H1 (cell line): ENCODE measurements around the gene LAYN. TPM values are rescaled to one million over a fixed set of nuclear protein-coding genes. Genes with fewer than 3 reads are reported as not detected.

Source experiments
- CTCF ChIA-PET: fragments of 300-600 bp; sonication (Branson Sonifier 250); formaldehyde crosslinking; loops from one replicate; lab custom pipeline; 2021; ENCODE audit not compliant: partially characterized antibody; lab: Charles Lee
- POLR2A ChIA-PET: fragments of 300-600 bp; sonication (Branson Sonifier 250); formaldehyde crosslinking; loops from one replicate; lab custom pipeline; 2021; ENCODE audit warnings: inconsistent platforms; ENCODE audit not compliant: partially characterized antibody; lab: Charles Lee
- DNase-seq, 2 experiments: peaks; one replicate each; pipeline versions ENCODE4 v3.0.0 to v3.0.0-alpha.2; 2010 to 2022; ENCODE audit warnings: low spot score in 2 of 2, low read depth in 1 of 2, mixed read lengths in 1 of 2
- FAIRE-seq: peaks from 2 replicates; lab custom pipeline; 2011; peaks lifted over from hg19 to GRCh38; lab: Jason Lieb, UNC
- H2AFZ ChIP-seq: 2 replicates; pipeline ENCODE4 v1.8.1; 2012; ENCODE audit warnings: low read length, inconsistent platforms
- H2AK5ac ChIP-seq: 2 replicates; pipeline ENCODE4 v1.6.1; 2013; ENCODE audit warnings: low read depth, low read length
- H2BK120ac ChIP-seq: replicated peaks from 2 replicates; pipeline ENCODE3; 2013; ENCODE audit warnings: low read depth, low read length, inconsistent platforms
- H2BK12ac ChIP-seq: 2 replicates; pipeline ENCODE4 v1.6.1; 2013; ENCODE audit warnings: low read depth, low read length
- H2BK15ac ChIP-seq: 2 replicates; pipeline ENCODE4 v1.6.1; 2013; ENCODE audit warnings: low read length
- H2BK20ac ChIP-seq: 2 replicates; pipeline ENCODE4 v1.6.1; 2013; ENCODE audit warnings: low read length
- H2BK5ac ChIP-seq: 2 replicates; pipeline ENCODE4 v1.6.1; 2013; ENCODE audit warnings: low read depth, low read length
- H3K14ac ChIP-seq: 2 replicates; pipeline ENCODE4 v1.6.1; 2013; ENCODE audit warnings: inconsistent platforms; ENCODE audit not compliant: insufficient read length
- H3K18ac ChIP-seq: 2 replicates; pipeline ENCODE4 v1.6.1; 2013; ENCODE audit warnings: low read length; ENCODE audit errors: extremely low read depth
- H3K23ac ChIP-seq: 2 replicates; pipeline ENCODE4 v1.6.1; 2013; ENCODE audit warnings: inconsistent platforms; ENCODE audit not compliant: insufficient read length
- H3K23me2 ChIP-seq: 2 replicates; pipeline ENCODE4 v1.6.1; 2013; ENCODE audit warnings: low read depth, low read length
- H3K27ac ChIP-seq: 2 replicates; pipeline ENCODE4 v1.6.1; 2011; ENCODE audit warnings: low read depth, low read length, inconsistent platforms
- H3K27me3 ChIP-seq, 4 experiments: replicated peaks in 1 of 4; 1 replicate in 1 of 4; 2 replicates in 3 of 4; pipeline versions ENCODE4 v1.6.1 to v1.8.1; 2011 to 2013; ENCODE audit warnings: low read length in 3 of 4, mild to moderate bottlenecking in 3 of 4, inconsistent platforms in 2 of 4, mixed read lengths in 2 of 4, moderate library complexity in 1 of 4; ENCODE audit not compliant: control insufficient read depth in 3 of 4, insufficient read depth in 3 of 4; ENCODE audit errors: extremely low read depth in 1 of 4
- H3K36me3 ChIP-seq, 4 experiments: 2 replicates each; pipeline versions ENCODE4 v1.6.1 to v1.8.1; 2011 to 2013; ENCODE audit warnings: mild to moderate bottlenecking in 4 of 4, low read length in 3 of 4, moderate library complexity in 2 of 4, control low read depth in 1 of 4, inconsistent platforms in 1 of 4; ENCODE audit not compliant: insufficient read depth in 4 of 4, control insufficient read depth in 2 of 4
- H3K4ac ChIP-seq: replicated peaks from 2 replicates; pipeline ENCODE3; 2013; ENCODE audit warnings: low read length, low read depth, mixed read lengths, inconsistent platforms; ENCODE audit not compliant: insufficient read length
- H3K4me1 ChIP-seq, 4 experiments: replicated peaks in 1 of 4; 1 replicate in 1 of 4; 2 replicates in 3 of 4; pipeline versions ENCODE4 v1.6.1 to v1.8.1; 2011 to 2013; ENCODE audit warnings: low read length in 3 of 4, inconsistent platforms in 2 of 4, mixed read lengths in 1 of 4; ENCODE audit not compliant: insufficient read depth in 4 of 4, control insufficient read depth in 3 of 4
- H3K4me2 ChIP-seq, 2 experiments: 2 replicates each; pipeline versions ENCODE4 v1.6.1 to v1.8.1; 2011 to 2013; ENCODE audit warnings: low read depth in 2 of 2, low read length in 2 of 2, control low read depth in 1 of 2, inconsistent platforms in 1 of 2, mild to moderate bottlenecking in 1 of 2; ENCODE audit not compliant: insufficient read depth in 1 of 2
- H3K4me3 ChIP-seq, 4 experiments: fragments of 200-600, 300-600 bp in 1 of 4; sonication (generic), shearing (Covaris generic), sonication (Bioruptor Twin) in 1 of 4; 2 replicates each; pipeline versions ENCODE4 v1.5.1 to v1.8.1; 2011 to 2016; ENCODE audit warnings: low read length in 4 of 4, low read depth in 3 of 4, control low read depth in 2 of 4, inconsistent platforms in 2 of 4, mild to moderate bottlenecking in 2 of 4, mixed read lengths in 1 of 4, moderate library complexity in 1 of 4; ENCODE audit not compliant: insufficient read depth in 2 of 4; ENCODE audit errors: extremely low read depth in 1 of 4
- H3K56ac ChIP-seq: replicated peaks from 2 replicates; pipeline ENCODE3; 2013; ENCODE audit warnings: low read depth, mild to moderate bottlenecking, mixed read lengths, low read length, inconsistent platforms; ENCODE audit not compliant: insufficient read length
- H3K79me1 ChIP-seq: 2 replicates; pipeline ENCODE4 v1.6.1; 2013; ENCODE audit warnings: low read depth, low read length, control low read depth
- H3K79me2 ChIP-seq, 2 experiments: 2 replicates each; pipeline versions ENCODE4 v1.6.1 to v1.8.1; 2012 to 2013; ENCODE audit warnings: low read length in 2 of 2, mild to moderate bottlenecking in 2 of 2, inconsistent platforms in 1 of 2; ENCODE audit not compliant: insufficient read depth in 2 of 2, control insufficient read depth in 1 of 2
- H3K9ac ChIP-seq, 4 experiments: replicated peaks in 1 of 4; 1 replicate in 1 of 4; 2 replicates in 3 of 4; pipeline versions ENCODE4 v1.6.1 to v1.8.1; 2011 to 2013; ENCODE audit warnings: low read depth in 3 of 4, low read length in 3 of 4, control low read depth in 2 of 4, mild to moderate bottlenecking in 2 of 4, moderate library complexity in 2 of 4, inconsistent platforms in 1 of 4; ENCODE audit errors: extremely low read depth in 1 of 4
- H3K9me3 ChIP-seq, 2 experiments: 2 replicates each; pipeline versions ENCODE4 v1.6.1 to v1.8.1; 2012 to 2013; ENCODE audit warnings: mild to moderate bottlenecking in 2 of 2, moderate library complexity in 2 of 2, control low read depth in 1 of 2, inconsistent platforms in 1 of 2, low read depth in 1 of 2, low read length in 1 of 2, mixed read lengths in 1 of 2; ENCODE audit not compliant: insufficient read depth in 2 of 2
- H4K20me1 ChIP-seq, 2 experiments: replicated peaks in 1 of 2; 2 replicates each; pipeline versions ENCODE3 to v1.8.1; 2011 to 2013; ENCODE audit warnings: inconsistent platforms in 2 of 2, low read length in 2 of 2, mild to moderate bottlenecking in 1 of 2; ENCODE audit not compliant: insufficient read depth in 2 of 2, control insufficient read depth in 1 of 2
- H4K5ac ChIP-seq: 2 replicates; pipeline ENCODE4 v1.6.1; 2013; ENCODE audit warnings: low read length, low read depth, mixed read lengths, inconsistent platforms; ENCODE audit not compliant: insufficient read length
- H4K8ac ChIP-seq: 2 replicates; pipeline ENCODE4 v1.8.0; 2013; ENCODE audit warnings: mild to moderate bottlenecking, moderate library complexity, low read length, inconsistent platforms; ENCODE audit not compliant: insufficient read depth; ENCODE audit errors: extremely low read depth
- H4K91ac ChIP-seq: replicated peaks from 2 replicates; pipeline ENCODE3; 2013; ENCODE audit warnings: low read length, mixed read lengths, inconsistent platforms; ENCODE audit not compliant: insufficient read length
- ATF3 ChIP-seq: IDR thresholded peaks from 2 replicates; pipeline ENCODE4 v1.6.1; 2011; ENCODE audit warnings: low read depth, mild to moderate bottlenecking, low read length; ENCODE audit not compliant: insufficient read depth
- BRCA1 ChIP-seq: IDR thresholded peaks from 2 replicates; pipeline ENCODE4 v1.6.1; 2012; ENCODE audit warnings: low read depth, low read length, improper control_type of control experiment
- CHD1 ChIP-seq: IDR thresholded peaks from 2 replicates; pipeline ENCODE4 v1.6.1; 2012; ENCODE audit warnings: low read depth, low read length, improper control_type of control experiment
- CREB1 ChIP-seq: IDR thresholded peaks from 2 replicates; pipeline ENCODE4 v1.6.1; 2012; ENCODE audit warnings: inconsistent platforms
- EZH2 ChIP-seq: fragments of 200-600 bp; sonication (generic); IDR thresholded peaks from 2 replicates; pipeline ENCODE4 v1.7.1; 2012; ENCODE audit warnings: low read depth, mild to moderate bottlenecking, moderate library complexity, low read length, inconsistent platforms; ENCODE audit not compliant: severe bottlenecking
- KDM1A ChIP-seq: fragments of 200-600, 300-600 bp; sonication (generic); IDR thresholded peaks from 2 replicates; pipeline ENCODE4 v1.7.1; 2016; ENCODE audit warnings: mild to moderate bottlenecking, low read length, borderline replicate concordance
- NANOG ChIP-seq: IDR thresholded peaks from 2 replicates; pipeline ENCODE4 v1.6.1; 2011; ENCODE audit warnings: low read length, low read depth, mild to moderate bottlenecking, inconsistent platforms; ENCODE audit not compliant: insufficient read depth, poor library complexity, severe bottlenecking
- NRF1 ChIP-seq: IDR thresholded peaks from 2 replicates; pipeline ENCODE4 v1.6.1; 2011; ENCODE audit warnings: mild to moderate bottlenecking, low read depth, low read length, improper control_type of control experiment
- POU5F1 ChIP-seq: IDR thresholded peaks from 2 replicates; pipeline ENCODE4 v1.6.1; 2011; ENCODE audit warnings: low read depth, mild to moderate bottlenecking, low read length, moderate library complexity
- SIN3A ChIP-seq, 2 experiments: IDR thresholded peaks in 1 of 2; conservative IDR thresholded peaks in 1 of 2; 2 replicates each; pipeline ENCODE4 v1.6.1; 2011 to 2012; ENCODE audit warnings: low read length in 2 of 2, improper control_type of control experiment in 1 of 2, low read depth in 1 of 2, mild to moderate bottlenecking in 1 of 2
- TBP ChIP-seq: IDR thresholded peaks from 2 replicates; pipeline ENCODE4 v1.6.1; 2011; ENCODE audit warnings: low read depth, low read length, improper control_type of control experiment
- TCF12 ChIP-seq: IDR thresholded peaks from 2 replicates; pipeline ENCODE4 v1.6.1; 2011; ENCODE audit warnings: low read depth, mild to moderate bottlenecking, low read length
- YY1 ChIP-seq: IDR thresholded peaks from 2 replicates; pipeline ENCODE4 v1.6.1; 2011; ENCODE audit warnings: low read depth, mild to moderate bottlenecking, low read length
- ZNF274 ChIP-seq: IDR thresholded peaks from 2 replicates; pipeline ENCODE4 v1.7.0; 2012; ENCODE audit warnings: low read length, borderline replicate concordance; ENCODE audit errors: extremely low read depth
- WGBS, 2 experiments: shearing (Covaris generic) in 1 of 2; methylation state at CpG; one replicate each; pipeline versions ENCODE4 v1.1.6 to v1.1.7; 2013 to 2015; ENCODE audit warnings: low lambda C conversion rate in 2 of 2, mixed read lengths in 2 of 2, inconsistent platforms in 1 of 2, low coverage in 1 of 2, missing lambda C conversion rate in 1 of 2; ENCODE audit not compliant: insufficient replicate concordance in 2 of 2, insufficient coverage in 1 of 2, insufficient read length in 1 of 2; ENCODE audit errors: extremely low coverage in 1 of 2, missing lambda C conversion rate in 1 of 2; 5-methylcytosine and 5-hydroxymethylcytosine counted together
- polyA plus RNA-seq, 7 experiments: library from polyadenylated mRNA; depleted of rRNA in 3 of 7; stranded (reverse) in 5 of 7; unstranded in 2 of 7; fragments of >200 nt in 5 of 7; fragments of 200-250 nt in 2 of 7; gene quantifications; 1 replicate in 5 of 7; 2 replicates in 1 of 7; 4 replicates in 1 of 7; pipeline versions ENCODE4 v1.2.1 to v1.2.3, GENCODE V29; 2011 to 2013; ENCODE audit warnings: missing spikeins in 2 of 7, mixed read lengths in 2 of 7
- total RNA-seq: library from RNA; stranded (reverse); fragmentation: NEBNext Ultra II Directional; extraction: Animal tissue kit (Norgen Biotek cat#: 25700); gene quantifications from 2 replicates; pipeline ENCODE4 v1.2.1, GENCODE V29; 2021
- TF ChIP-seq, protein P1 (sequence below): IDR thresholded peaks from 2 replicates; pipeline ENCODE4 v1.6.1; 2012; ENCODE audit warnings: inconsistent platforms

LAYN gene
- total and polyA plus RNA-seq, 2 of the 8 experiments (the other 6 are each of a cell fraction or from before 2014, with no cell fraction given), result 4.2 to 9.3 TPM

DNA sequence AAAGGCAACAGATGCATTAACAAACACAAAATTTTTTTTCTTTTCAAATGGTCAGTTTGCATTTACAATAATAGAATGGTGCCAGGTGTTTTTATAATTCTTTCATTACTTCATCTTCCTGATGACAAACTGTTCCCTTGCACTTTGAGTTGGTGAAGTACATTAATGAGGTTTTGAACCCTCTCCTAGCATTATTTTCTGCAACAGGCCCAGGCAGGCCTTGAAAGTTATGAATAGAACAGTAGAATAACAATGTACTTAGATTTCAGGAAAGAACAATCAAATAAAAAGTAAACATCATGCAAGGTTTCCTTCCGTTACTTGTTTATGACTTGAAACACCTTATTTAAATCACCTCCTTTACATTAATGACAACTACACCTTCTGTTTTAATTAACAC lies 37.9 kb upstream of the LAYN start:
- H2AK5ac ChIP-seq, result no peak overlapping the region
- H3K9ac ChIP-seq, result no peak overlapping the region
- H3K27ac ChIP-seq, result no peak overlapping the region
- DNase-seq (no peak), FAIRE-seq (no peak)
- 86% methylated on average over 1 of the region's 1 CpG; no CpG with 5 or more reads in 1 of the 2 experiments for WGBS, 2 experiments
- H3K79me2 ChIP-seq, result no peaks in the 10 kb centered on the region
- no peak overlapping the region for H4K91ac ChIP-seq
- no peaks in the 10 kb centered on the region for H4K20me1 ChIP-seq
- no peaks in the 10 kb centered on the region for H3K9me3 ChIP-seq
- H3K4me1 ChIP-seq, result no peaks in the 10 kb centered on the region
- H3K4me3 ChIP-seq, result no peak overlapping the region
- no peak overlapping the region for H2BK120ac ChIP-seq
- no peak overlapping the region for H4K8ac ChIP-seq
- H3K23me2 ChIP-seq, result no peaks in the 10 kb centered on the region
- no peak overlapping the region for H2BK5ac ChIP-seq
- ChIA-PET POLR2A (no interaction called here), CTCF (interaction anchor here (1.2 to 1.3 kb wide), 2 partner anchors 32 to 47 kb away, joined by 3 to 4 read pairs; no protein-coding TSS in a partner anchor)
- no peak overlapping the region for H3K56ac ChIP-seq
- no peak overlapping the region for H2BK15ac ChIP-seq
- H3K27me3 ChIP-seq, result no peaks in the 10 kb centered on the region
- H2AFZ ChIP-seq, result no peak overlapping the region
- no peaks in the 10 kb centered on the region for H3K79me1 ChIP-seq
- no peak overlapping the region for H3K14ac ChIP-seq
- no peak overlapping the region for H3K4me2 ChIP-seq
- no peak overlapping the region for H3K23ac ChIP-seq
- H2BK12ac ChIP-seq, result no peak overlapping the region
- H3K18ac ChIP-seq, result no peak overlapping the region
- no peak overlapping the region for H4K5ac ChIP-seq
- no peak overlapping the region for H2BK20ac ChIP-seq
- H3K4ac ChIP-seq, result no peak overlapping the region
- H3K36me3 ChIP-seq, result no peaks in the 10 kb centered on the region
- TF ChIP-seq YY1 (no peak), CHD1 (no peak), TBP (no peak), CREB1 (no peak), BRCA1 (no peak), POU5F1 (no peak), ZNF274 (no peak), SIN3A (conservative IDR thresholded peaks at IDR 0.05 in 1 of 2, IDR thresholded peaks at IDR 0.05 in 1 of 2; ENCODE audit: low read depth in 1 of 2, low read length in 2 of 2) (no peak), EZH2 (no peak), ATF3 (no peak), NRF1 (no peak), TCF12 (no peak), NANOG (no peak), KDM1A (no peak)
- TF ChIP-seq, protein P1, sequence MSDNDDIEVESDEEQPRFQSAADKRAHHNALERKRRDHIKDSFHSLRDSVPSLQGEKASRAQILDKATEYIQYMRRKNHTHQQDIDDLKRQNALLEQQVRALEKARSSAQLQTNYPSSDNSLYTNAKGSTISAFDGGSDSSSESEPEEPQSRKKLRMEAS, result no peak
